ENCODE results near the gene ICAM1. TPM values are rescaled to one million over a fixed set of nuclear protein-coding genes. Genes with fewer than 3 reads are reported as not detected.
"Not testable (repeated sequence)": the region's sequence is repeated elsewhere in the genome, so short reads cannot be mapped to it uniquely, and the experiment has no call there.

ICAM1 gene
- total RNA-seq, 1 experiment from 2014 or later: 4.8 TPM

- DNase-seq (ENCODE audit: low spot score): no peak
Measured at GRCh38 chr19:10277795-10278589, 7.1 kb downstream of the ICAM1 start.

- DNase-seq (ENCODE audit: low spot score): no peak
Measured at GRCh38 chr19:10278935-10279334, 8.0 kb downstream of the ICAM1 start.

- DNase-seq (ENCODE audit: low spot score): no peak
Measured at GRCh38 chr19:10279737-10280442, 9.0 kb downstream of the ICAM1 start.

GRCh38 chr19:10282043-10282442, 11.1 kb downstream of the ICAM1 start:
- not testable (repeated sequence) for DNase-seq (ENCODE audit: low spot score)

- DNase-seq (ENCODE audit: low spot score): no peak
Measured at GRCh38 chr19:10283301-10284064, 12.6 kb downstream of the ICAM1 start.

DNA sequence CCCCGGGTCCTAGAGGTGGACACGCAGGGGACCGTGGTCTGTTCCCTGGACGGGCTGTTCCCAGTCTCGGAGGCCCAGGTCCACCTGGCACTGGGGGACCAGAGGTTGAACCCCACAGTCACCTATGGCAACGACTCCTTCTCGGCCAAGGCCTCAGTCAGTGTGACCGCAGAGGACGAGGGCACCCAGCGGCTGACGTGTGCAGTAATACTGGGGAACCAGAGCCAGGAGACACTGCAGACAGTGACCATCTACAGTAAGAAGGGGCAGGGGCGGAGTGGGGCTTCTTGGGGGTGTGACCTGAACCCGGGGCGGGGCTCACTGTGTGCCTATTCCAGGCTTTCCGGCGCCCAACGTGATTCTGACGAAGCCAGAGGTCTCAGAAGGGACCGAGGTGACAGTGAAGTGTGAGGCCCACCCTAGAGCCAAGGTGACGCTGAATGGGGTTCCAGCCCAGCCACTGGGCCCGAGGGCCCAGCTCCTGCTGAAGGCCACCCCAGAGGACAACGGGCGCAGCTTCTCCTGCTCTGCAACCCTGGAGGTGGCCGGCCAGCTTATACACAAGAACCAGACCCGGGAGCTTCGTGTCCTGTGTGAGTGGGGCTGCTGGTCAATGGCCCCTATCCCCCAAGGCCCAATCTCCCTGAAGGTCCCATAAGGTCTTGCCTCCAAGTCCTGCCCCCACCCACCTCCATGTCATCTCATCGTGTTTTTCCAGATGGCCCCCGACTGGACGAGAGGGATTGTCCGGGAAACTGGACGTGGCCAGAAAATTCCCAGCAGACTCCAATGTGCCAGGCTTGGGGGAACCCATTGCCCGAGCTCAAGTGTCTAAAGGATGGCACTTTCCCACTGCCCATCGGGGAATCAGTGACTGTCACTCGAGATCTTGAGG, 13.4 kb downstream of the ICAM1 start:
- DNase-seq (ENCODE audit: low spot score): no peak

GRCh38 chr19:10284960-10285278, 14.0 kb downstream of the ICAM1 start:
- DNase-seq (ENCODE audit: low spot score): no peak

- DNase-seq (ENCODE audit: low spot score): no peak
Measured at GRCh38 chr19:10285393-10285792, 14.5 kb downstream of the ICAM1 start.

- DNase-seq (ENCODE audit: low spot score): no peak
Measured at GRCh38 chr19:10286803-10287737, 16.1 kb downstream of the ICAM1 start, which contains the start of gene ICAM4. Gene ICAM4, plus strand, starts transcription at chr19:10286955. Its CDS starts 58 bp downstream, at chr19:10287013.

DNA sequence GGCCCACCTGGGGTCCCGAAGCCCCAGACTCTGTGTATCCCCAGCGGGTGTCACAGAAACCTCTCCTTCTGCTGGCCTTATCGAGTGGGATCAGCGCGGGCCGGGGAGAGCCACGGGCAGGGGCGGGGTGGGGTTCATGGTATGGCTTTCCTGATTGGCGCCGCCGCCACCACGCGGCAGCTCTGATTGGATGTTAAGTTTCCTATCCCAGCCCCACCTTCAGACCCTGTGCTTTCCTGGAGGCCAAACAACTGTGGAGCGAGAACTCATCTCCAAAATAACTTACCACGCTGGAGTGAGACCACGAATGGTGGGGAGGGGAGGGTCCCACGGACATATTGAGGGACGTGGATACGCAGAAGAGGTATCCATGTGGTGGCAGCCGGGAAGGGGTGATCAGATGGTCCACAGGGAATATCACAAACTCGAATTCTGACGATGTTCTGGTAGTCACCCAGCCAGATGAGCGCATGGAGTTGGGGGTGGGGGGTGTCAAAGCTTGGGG, 17.8 kb downstream of the ICAM1 start:
- peak; percentile 71 for DNase-seq (ENCODE audit: low spot score)

DNA sequence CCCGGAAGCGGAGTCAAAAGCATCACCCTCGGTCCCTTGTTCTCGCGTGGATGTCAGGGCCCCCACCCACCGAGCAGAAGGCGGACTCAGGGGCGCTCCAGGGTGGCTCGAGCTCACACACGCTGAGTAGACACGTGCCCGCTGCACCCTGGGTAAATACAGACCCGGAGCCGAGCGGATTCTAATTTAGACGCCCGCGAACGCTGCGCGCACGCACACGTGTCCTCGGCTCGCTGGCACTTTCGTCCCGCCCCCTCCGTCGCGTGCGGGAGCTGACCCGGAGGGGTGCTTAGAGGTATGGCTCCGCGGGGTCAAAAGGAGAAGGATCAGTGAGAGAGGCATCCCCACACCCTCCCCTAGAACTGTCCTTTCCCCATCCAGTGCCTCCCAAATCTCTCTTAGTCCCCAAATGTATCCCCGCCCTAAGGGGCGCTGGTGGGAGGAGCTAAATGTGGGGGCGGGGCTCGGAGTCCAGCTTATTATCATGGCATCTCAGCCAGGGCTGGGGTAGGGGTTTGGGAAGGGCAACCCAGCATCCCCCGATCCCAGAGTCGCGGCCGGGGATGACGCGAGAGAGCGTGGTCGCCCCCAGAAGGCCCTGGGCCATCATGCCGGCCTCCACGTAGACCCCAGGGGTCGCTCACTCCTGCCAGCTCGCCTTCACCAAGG, 18.4 kb downstream of the ICAM1 start:
- peak; percentile 53 for DNase-seq (ENCODE audit: low spot score)

DNA sequence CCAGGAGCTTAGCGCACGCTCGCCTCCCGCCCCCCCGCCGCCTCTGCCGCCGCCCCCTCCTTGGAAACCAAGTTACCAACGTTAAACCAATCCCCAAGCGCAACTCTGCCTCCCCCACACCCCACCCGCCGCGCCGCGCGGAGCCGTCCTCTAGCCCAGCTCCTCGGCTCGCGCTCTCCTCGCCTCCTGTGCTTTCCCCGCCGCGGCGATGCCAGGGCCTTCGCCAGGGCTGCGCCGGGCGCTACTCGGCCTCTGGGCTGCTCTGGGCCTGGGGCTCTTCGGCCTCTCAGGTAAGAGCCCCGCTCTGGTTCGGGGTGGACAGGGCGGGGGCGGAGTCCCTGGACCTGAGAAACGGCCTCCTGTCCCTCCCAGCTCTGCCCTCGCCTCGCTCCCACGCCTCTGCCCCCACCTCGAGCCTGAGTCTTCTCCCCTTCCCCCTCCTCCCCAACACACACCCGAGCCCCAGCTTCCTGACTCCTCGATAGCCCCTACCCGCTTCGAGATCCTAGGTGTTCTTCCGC, 19.0 kb downstream of the ICAM1 start, which contains the start of gene ICAM5:
Gene ICAM5, plus strand, starts transcription at position 117 of the 521 bp plus-strand sequence. Its CDS starts 92 bp downstream, at position 209.
- DNase-seq (ENCODE audit: low spot score): no peak

DNA sequence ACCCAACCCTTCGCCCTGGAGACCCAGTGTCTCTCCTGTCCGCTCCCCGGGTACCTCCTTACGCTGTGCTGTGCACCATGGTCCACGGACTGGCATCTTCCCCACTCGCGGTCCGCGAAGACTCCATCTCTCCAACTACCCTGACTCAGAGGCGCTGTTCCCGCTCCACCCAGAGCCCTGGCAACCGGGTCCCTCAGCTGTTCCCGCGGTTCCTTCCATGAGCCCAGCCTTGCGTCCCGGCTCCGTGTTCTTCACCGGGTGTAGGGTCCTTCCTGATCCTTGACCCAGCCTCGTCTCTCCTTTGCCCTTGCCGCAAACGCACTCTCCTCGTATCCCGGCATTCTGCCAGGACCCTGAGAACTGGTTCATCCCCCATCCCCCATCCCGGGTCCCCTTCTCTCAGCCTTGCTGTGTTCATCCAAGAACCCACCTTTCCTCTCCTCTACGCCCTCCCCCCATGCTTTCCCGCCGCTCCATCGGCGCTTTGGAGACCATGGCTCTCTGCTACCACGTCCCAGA, 19.5 kb downstream of the ICAM1 start:
- DNase-seq (ENCODE audit: low spot score): no peak

DNA sequence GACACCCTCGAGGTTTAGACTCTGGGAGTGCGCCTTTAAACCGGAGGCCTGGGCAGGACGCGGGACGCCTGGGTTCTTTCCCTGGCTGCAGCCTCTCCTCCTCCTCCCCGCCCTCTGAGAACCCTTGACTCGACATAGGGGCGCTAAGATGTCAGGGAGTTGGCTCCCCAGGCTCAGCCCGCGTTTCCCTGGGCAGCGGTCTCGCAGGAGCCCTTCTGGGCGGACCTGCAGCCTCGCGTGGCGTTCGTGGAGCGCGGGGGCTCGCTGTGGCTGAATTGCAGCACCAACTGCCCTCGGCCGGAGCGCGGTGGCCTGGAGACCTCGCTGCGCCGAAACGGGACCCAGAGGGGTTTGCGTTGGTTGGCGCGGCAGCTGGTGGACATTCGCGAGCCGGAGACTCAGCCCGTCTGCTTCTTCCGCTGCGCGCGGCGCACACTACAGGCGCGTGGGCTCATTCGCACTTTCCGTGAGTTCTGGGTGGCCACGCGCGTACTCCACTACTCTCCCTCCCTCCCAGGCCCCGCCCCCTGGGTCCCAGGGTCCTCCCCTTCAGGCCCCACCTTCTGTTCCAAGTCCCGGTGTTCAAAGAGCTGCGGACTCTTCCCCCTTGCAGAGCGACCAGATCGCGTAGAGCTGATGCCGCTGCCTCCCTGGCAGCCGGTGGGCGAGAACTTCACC, 20.1 kb downstream of the ICAM1 start:
- DNase-seq (ENCODE audit: low spot score): no peak

- DNase-seq (ENCODE audit: low spot score): no peak
Measured at GRCh38 chr19:10291554-10292205, 20.8 kb downstream of the ICAM1 start.

GRCh38 chr19:10292206-10292788, 21.4 kb downstream of the ICAM1 start:
- peak; percentile 78 for DNase-seq (ENCODE audit: low spot score)

Measured in HT-29 (cell line).